ENCODE data around the gene HS3ST3A1.

HS3ST3A1 gene

DNA sequence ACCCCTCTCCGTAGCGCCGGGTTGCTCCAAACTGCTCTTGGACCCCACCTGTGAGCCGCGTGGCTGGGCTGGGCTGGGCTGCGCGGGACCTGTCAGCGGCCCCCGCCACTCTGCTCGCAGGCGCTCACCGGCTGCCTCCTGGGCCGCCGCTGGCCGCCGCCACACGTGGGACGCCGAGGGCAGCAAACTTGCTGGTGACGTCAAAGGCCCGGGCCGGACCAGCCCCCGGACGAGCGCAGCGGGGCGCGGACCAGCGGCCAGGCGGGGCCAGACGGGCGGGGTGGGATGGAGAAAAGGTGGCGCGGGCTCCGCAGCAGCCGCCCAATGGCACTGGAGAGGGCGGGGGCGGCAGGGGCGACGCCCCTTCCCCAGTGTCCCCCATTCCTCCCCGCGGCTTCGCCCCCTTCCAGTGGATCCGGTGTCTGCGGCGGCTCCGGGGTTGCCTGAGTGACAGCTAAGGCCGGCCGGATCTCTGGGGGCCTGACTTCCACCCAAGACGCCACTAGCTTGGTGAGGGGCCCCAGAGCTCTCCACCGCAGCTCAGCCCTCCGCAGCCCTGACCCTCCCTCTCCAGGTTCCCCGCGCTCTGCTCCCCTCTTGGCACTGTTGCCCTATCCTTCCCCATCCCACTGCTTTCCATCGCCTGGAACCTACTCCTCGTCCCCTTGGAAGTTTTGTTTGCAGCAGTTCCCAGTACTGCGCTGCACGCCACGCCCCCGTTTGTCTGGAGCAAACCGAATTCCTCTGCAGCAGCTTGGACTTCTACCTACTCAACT, at the start of gene HS3ST3A1:
TSS of gene HS3ST3A1 (minus strand) at position 154 of the 776 bp plus-strand sequence. CDS start 800 bp downstream, outside the sequence.
- DNase-seq: peak in 1 of 56 donors; percentile 23

DNA sequence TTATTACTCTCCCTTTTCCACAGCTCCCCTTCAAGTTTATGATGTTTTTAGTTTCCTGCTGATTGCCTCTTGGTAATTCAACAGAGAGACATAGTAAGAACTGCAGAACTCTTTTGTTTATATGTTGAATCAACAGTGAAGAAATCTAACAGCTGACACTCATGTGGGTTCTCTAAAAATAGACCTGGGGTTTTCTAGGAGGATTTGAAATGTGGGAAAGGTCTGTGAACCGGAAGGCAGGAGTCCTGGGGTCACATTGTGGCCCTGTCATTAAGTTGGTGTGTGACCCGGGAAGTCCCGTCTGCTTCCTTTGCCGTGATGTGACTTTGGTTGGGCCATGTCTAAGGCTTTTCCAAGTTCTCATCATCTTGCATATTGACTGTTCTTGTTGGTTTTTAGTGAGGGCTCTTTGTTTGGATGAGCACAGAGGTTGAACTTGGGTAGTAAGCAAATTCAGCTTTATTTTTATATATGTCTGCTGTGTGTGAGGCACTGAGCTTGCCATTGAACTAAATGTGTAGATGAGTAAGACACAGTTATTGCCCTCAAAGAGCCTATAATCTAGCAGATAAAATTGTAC, 48.5 kb upstream of the HS3ST3A1 start:
- DNase-seq: no peak

DNA sequence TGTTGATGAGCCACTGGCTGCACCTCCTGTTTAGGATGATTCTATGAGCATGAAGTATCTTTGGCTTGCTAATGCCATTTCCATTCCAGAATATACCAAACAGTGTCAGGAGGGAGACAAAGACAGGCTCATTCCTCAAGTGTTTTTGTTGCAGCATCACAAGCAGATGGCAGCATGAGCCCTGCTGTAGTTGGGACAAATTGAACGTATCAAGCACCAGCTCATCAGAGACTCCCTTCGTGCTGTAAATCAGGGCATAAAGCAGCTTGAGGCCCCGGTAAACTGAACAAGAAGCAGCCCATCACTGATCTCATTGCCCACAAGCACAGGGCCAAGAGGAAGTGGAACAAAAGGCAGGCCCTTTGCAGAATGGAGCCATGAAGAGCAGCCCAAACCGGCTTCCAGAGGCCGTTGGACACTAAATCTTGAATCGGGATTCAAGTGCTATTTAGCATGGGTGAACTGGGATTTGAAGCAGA, 45.9 kb upstream of the HS3ST3A1 start:
- DNase-seq: peak in 3 of 56 donors; percentile 0 to 3 (median 2)

DNA sequence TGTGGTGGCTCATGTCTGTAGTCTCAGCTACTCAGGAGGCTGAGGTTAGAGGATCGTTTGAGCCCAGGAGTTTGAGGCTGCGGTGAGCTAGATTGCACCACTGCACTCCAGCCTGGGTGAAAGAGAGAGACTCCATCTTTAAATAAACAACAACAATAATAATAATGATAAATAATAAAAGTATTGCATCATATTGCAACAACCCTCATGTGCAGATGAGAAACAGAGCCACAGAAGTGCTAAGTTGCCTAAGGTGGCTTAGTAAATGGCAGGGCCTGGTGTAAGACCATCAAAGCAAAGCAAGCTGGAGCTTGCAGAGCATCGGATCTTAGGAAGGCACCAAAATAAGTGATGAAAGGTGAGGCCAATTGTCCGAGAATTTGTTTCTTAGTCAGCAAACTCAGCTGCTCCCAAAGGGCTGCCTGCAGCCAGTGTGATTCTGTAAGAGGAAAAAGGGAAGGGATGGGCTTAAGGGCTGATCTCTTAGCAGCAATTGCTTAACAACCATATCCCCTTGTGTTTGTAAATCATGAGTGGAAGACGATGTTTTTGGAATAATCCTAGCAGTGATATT, 45.3 kb upstream of the HS3ST3A1 start:
- no peak for DNase-seq

DNA sequence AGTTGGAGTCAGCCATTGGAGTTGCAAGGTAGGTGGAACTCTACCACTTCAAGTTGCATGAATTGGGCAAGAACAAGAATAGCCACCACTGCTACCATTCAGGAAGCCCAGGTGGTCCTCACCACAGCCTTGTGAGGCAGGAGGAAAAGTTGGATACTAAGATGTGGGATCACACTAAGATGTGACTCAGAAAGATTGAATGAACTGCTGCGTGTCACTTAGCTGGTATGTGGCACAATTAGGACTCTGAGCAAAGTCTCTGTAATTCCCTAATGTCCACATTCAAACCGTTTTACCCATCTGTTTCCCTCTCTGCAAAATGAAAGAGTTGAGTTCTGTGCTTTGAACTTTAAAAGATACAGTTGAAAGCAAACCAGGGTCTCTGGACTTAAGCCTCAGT, 44.7 kb upstream of the HS3ST3A1 start:
- no peak for DNase-seq

DNA sequence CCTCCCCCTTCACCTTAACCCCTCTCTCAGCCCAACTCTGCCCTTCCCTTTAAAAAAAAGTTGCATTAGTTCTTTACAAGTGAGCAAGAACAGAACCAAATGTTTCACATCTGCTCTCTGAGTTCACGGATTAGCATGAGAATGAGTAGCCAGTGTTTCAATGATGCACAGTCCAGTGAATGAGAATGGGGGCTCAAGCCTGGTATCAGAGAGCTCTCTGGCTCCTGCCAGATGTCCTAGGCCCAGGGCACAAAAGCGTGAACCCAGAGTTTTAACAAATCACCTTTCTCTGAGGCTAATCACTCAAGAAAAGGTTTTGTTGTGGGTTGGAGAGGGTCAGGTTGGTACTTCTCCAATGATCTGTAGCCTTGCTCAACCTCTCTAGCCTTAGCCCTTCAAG, 41.5 kb upstream of the HS3ST3A1 start:
- DNase-seq: no peak

DNA sequence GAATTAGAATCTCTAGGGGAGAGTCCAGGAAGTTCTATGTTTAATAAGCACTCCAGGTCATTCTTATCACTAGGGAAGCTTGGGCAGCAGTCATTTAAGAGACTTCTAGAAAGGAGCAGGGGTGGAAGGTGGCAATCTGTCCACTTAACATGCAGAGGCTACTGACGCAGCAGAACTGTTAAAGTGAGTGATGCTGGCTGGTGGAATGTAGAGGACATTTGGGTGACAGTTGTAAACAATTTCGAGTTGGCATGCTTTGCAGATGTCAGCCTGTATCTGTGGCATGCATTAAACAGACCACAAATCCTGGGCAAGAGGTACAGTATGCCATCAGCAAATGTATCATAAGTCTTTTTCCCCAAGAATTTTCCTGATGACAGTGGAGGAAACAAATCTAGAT, 40.5 kb upstream of the HS3ST3A1 start:
- no peak for DNase-seq

DNA sequence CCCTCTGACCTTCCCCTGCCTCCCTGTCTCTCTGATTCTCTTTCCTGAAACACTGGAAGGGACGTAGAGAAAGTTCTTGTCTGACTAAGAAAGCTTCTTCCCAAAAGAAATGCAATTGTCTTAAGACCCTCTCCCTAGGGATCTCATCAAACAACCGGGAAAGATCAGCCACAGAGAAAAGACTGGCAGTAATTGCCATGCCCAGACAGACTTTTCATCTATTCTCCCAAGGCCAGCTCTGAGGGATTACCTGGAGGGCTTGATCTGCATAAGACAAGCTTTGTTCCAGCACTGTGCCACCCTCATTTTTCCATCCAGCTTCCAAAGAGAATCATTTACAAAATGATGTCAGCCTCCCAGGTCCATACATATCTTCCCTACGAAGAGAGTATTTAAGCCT, 38.8 kb upstream of the HS3ST3A1 start:
- no peak for DNase-seq

DNA sequence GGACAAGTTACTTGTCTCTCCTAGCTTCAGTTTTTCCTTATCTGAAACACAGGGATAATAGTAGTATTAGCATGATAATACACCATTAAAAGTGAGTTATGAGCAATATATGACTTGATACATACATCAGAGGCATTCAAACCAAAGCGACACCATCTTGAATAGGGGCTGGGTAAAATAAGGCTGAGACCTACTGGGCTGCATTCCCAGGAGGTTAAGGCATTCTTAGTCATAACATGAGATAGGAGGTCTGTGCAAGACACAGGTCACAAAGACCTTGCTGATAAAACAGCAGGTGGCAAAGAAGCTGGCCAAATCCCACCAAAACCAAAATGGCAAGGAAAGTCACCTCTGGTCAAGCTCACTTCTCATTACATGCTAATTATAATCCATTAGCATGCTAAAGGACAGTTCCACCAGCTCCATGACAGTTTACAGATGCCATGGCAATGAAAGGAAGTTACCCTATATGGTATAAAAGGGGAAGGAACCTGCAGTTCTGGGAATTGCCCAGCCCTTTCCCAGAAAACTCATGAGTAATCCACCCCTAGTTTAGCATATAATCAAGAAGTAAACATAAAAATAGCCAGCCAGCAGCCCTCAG, 37.2 kb upstream of the HS3ST3A1 start:
- no peak for DNase-seq

DNA sequence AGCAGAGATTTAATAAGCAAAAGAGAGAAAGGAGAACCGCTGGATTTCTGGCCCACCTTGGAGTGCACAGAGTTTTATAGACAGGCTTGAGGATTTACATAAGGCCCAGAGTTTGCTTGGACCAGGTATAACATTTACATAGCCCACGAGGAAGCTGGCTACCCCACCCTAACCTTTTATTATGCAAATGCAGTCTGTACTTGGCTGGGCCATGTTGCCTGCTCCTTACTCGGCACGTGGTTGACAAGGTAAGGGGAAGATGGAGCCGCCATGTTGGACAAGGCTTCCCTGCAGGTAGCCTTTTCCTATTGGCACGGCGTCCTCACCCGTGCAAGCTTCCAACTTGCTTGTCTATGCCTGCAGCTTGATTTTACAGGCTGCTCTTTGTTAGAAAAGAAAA, 35.2 kb upstream of the HS3ST3A1 start:
- no peak for DNase-seq

DNA sequence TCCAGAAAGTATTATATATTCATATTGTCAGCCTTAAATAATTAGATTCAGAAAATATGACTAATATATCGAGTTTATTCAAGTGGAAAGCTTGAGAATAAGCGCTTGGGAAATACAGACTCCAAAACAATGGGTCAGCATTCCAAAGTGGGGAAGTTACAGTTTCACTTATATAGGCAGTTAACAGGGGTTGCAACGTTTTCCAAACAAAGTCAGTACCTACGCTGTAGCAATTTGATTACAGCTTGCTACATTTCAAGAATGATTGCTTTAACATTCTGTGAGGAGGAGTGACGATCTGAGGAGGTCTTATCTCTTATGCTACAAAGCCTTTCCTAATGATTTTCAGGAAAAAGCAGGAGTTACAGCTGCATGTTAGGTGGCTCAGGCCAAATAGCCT, 34.2 kb upstream of the HS3ST3A1 start:
- DNase-seq: no peak

DNA sequence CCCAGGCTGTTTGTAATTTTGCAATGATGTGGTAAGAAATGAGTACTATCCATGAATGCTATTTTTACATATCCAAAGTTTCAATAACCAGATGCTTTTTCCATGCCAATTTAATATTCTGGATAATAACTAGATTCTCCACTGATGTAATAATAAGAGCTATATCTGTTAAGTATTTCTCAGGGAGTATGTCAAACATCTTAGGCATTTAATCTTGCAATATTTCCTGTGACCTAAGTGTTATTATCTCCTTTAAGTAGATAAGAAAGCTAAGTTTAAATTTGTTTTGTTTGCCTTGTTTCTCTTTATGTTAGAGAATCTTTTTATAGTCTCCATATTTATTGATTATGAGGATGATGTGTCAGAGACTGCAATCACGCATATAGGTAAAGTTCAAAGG, 32.3 kb upstream of the HS3ST3A1 start:
- DNase-seq: no peak

DNA sequence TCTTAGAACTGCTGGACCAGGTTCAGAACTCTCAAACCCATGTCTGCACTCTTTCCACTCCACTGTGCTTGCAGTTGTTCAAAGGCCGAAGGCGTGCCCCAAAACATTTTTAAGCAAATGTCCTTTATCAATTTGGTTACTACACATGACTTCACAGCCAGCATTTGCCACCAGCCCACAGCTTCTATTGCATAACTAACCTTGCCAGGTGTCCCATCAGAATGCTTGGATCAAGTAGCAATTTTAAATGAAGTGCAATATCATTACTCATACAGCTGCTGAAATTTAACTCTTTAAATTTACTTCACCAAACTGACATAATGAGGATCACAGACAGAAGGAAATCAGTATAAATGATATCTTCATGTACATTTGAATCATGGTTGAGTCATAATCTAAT, 29.8 kb upstream of the HS3ST3A1 start:
- DNase-seq: no peak

DNA sequence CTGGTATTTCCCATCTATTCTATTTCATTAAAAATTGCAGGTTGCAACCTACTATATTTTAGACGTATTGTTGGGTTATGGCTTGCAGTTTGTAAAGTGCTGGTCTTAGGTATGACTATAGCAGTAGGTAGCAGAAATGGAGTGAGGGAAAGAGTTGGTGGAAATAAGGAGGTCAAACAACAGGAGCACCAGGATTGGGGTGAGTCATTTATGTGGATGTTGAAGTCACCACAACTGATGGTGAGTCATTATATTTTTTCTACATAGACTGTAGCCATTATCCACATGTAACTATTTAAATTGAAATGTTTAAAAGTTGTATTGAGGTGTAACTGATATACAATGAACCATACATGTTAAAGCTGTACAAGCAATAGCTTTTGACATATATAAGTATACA, 25.0 kb upstream of the HS3ST3A1 start:
- no peak for DNase-seq

DNA sequence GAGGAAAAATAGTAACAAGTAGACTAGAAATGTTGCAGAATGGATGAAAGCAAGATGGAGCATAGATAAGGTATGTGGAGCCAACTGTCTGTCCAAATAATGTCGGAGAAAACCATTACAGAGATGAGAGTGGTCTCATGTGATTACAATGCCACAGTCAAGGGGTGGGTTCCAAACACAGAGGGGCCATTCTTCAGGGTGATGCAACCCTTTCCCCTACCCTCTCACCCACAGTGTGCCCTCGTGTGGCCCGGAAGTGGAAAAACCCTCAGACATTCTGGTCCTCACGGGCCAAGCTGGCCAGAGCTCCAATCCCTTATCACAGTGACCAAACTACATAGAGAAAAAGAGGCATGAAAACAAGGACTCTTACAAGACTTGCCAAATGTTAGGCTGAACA, 17.7 kb upstream of the HS3ST3A1 start:
- no peak for DNase-seq

DNA sequence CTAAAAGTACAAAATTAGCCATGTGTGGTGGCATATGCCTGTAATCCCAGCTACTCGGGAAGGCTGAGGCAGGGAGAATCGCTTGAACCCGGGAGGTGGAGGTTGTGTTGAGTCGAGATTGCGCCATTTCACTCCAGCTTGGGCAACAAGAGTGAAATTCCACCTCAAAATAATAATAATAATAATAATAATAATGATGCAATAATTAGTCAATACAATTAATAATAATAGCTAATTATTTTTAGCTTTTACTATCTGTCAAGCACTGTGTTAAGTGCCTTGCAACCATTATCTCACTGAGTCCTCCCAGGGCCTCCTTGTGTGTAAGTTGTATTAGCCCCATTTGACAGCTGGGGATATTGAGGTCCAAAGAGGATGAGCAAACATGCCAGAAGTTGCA, 14.3 kb upstream of the HS3ST3A1 start:
- DNase-seq: no peak

DNA sequence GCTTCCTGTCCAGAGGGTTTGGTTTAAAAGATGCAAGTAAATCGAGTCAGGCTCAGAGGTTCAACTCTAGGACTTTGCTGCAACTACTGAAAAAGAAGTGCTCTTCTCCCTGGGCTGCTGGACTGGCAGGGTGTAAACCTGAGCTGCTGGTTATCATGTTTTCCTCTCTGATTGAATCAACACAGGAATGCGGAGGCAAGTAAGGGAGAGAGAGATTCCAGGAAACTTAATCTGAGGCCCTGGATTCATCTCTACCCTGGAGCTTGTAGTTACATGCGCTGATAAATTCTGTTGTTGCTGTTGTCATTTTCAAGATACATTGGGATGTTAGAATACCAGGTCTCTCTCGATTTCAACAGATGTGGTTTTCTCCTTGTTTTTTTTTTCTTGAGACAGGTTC, 8.2 kb upstream of the HS3ST3A1 start:
- DNase-seq: no peak

DNA sequence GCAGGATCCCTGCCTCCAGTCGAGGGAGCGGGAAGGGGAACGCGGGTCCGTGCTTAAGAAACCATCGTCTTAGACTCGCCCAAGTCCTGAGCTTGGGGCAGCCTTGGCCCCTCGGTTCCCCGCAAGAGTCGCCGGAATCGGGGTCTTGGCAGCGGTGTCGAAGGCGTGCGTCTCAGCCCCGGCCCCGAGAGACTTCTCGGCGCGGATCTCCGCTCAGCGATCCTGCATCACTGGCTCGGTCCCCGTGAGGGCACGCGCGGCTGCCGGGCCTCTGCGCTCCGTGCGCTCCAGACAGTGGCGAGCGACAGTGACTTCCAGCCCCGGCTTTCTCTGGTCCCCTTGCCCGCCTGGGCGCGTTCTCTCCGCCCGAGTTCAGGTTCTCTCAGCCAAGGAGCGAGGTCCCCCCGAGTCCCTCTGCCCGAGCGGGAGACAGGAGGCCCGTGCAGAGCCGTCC, 380 bp downstream of the HS3ST3A1 start:
- peak in 1 of 56 donors; percentile 0 for DNase-seq

DNA sequence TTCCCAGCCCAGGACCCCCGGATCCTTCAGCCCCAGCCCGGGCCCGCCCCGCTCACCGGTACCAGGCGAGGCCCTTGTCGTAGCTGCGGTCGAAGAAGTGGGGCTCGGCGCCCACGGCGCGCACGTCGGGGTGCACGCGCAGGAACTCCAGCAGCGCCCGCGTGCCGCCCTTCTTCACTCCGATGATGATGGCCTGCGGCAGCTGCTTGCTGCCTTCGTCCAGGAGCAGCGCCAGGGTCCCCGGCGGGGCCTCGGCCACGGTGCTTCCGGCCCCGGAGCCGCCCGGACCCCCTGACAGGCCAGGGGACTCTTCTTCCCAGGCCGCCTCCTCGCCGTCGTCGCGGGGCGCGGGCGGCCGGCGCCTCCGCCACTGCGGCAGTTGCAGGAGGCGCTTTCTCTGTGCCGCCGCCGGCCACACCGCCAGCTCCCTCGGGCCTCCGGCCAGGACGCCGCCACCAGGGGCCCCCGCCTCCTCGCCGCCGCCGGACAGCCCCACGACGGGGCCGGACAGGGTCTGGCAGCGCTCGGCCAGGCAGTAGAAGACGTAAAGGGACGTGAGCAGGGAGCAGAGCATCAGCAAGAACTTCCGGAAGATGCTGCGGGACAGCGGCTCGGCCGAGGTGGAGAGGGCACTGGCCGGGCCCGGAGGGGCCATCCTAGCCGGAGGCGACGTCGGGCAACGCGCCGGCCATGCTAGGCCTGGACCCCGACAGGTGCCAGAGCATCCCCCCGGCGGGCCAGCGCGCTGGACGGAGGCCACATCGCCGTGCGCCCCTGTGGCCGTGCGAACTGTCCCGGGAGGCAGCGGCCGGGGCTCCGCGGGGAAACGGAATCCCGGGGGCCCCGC, 1.0 kb downstream of the HS3ST3A1 start:
- DNase-seq: no peak

DNA sequence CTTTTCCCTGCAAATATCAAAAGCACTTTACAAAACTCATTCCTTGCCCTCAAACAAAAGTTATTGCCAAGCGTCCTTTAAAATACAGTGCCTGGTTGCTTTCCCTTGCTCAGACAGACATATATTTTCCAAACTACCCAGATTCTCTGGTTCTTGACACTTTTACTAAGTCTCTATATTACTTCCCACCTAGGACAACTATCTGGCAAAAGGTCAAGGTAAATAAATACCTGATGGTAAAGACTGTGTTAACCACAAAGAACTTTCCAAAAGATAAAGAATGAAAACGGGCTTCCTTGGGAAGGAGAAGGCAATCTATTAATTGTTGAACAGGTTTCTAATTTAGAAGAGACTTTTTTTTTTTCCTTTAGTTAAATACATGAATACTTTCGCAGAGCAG, 1.9 kb downstream of the HS3ST3A1 start:
- DNase-seq: no peak

DNA sequence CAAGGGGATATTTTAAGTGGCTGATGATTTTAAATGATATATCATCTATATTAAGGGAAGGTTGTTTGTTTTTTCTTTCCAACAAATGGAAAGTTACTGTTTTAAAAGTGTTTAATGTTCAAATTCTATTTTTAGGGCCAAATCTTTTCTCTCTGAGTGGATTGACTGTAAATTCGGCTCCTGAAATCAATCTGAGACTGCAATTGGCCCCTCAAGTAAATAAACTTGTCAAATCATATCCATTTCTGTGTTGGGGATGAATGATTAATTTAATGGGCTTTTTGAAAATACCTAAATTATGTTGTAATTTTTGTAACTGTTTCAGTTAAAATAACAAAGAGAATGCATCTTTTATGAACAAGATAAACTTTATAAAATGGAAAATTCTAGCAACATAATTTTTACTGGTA, 2.6 kb downstream of the HS3ST3A1 start:
- DNase-seq: no peak

All from amygdala (tissue), 56 donors.